HG03280 (cell line): Measurements from ENCODE around the gene PXDC1.

Experiments
- ATAC-seq: cut with Tn5 transposase; IDR thresholded peaks from one replicate; pipeline ENCODE4 v1.9.1; 2021; ENCODE audit warnings: mild to moderate bottlenecking, moderate library complexity; ENCODE audit not compliant: unreplicated experiment

Gene PXDC1

DNA sequence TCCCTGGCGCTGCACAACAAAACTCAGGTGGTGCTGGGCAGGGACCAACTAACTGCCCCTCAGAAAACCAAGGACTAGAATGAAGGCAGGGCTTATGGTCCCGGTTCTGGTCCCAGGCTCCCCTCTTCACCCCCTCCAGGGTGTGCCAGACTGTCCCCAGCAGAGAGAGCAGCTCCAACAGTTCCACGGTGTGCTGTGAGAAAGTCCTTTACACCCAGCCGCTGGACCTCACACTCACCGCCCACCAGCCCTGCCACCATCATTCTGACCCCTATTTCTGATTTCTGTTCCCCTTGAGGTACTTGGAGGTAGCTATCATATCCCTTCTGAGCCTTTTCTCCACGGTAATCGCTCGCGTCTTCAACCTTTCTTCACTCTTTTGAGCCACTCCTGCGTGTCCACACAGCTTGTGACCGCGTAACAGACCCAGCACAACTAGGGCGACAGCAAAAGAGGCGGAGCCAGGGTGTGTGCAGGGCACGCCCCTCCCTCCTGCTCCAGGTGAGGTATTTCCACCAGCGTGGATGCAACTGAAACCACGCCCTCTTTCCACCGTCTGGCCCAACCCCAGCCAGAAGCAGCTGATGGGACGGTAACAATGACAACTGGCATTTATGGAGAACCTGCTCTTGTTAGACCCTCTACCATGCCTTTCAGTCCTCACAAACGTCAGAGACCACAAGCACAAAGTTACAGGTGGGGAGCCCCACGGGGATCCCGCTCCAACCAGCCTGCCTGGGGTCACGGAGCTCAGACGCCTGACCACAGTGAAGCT, 2.3 kb downstream of the PXDC1 start:
- ATAC-seq = no peak

DNA sequence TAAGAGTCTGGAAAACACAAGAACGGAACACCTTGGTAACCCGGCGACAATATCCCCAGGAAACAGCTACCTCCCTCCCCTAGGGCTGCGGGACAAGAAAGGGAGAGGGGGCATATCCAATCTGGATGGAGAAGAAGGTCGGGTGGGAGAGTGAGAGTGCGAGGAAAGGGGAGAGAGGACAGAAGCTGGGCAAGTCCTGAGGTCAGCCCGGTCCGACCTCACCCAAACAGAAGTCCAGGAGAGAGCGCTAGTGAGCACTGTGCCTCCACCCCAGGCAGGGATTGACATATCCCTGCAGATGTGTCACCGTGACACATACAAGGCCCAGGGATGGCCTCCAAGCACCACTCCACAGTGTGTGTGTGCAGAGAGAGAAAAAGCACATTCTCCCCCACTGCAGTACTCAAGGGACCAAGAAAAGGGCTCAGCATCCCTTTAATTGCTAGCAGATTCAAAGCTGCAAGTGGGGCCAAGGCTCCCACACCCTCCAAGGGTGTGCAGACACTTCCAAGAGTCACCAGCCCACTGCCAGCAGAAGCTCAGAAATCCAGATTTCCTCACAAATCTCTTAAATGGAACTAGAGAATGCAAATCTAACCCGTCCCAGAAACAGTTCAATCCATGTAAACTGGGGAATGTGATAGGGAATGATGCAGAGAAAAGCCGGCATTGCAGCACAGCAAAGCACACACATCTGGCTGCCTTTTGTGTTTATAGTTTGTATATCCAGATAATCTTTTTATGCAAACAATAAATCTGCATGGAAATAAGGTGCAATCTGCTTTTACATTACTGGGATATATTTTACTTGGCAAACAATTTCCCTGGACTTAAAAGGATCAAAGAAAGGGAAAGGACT, 3.1 kb downstream of the PXDC1 start:
- no peak for ATAC-seq

DNA sequence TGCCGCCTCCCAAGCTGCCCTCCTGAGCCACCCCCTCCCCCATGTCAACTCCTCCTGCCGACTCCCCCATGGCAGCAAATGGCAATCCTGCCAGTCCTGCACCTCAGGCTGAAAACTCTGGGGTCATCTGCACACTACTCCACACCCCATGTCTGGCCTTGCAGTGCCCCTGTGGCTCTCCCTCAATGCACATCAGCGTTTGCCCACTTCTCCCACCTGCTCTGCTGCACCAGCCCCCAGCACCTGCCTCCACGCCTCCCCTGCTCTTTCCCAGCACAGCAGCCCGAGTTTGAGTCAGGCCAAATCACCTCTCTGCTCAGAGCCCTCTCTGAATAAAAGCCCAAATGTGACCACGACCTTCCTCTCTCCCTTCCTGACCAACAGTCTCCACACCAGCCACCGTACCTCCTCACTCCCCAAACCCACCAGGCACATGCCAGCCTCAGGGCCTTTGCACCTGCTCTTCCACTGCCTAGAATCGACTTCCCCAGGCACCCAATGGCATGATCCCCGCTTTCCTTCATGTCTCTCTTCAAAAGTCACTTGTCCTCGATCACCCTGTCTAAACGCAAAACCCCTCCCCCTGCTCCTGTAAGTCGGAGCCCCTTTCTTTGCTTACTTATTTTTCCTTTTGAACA, 4.3 kb downstream of the PXDC1 start:
- ATAC-seq = no peak

DNA sequence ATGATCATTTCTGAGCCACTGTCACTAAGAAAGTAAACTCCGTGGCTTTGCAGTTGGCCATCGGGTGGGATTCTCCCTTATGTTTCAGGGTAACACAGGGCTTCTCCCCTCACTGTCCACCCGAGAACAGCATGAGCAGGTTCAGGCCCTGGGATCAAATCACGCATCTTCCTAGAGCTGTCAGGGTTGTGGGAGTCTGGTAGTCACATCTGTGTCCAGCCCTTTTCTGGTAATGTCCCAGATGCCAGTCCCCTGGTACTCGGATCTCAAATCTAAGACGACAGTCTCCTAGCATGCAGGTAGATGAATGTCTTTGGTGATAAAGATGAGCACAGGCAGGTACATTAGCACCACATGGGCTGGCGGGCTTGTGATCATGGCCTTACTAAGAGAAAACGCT, 4.8 kb downstream of the PXDC1 start:
- ATAC-seq = no peak

DNA sequence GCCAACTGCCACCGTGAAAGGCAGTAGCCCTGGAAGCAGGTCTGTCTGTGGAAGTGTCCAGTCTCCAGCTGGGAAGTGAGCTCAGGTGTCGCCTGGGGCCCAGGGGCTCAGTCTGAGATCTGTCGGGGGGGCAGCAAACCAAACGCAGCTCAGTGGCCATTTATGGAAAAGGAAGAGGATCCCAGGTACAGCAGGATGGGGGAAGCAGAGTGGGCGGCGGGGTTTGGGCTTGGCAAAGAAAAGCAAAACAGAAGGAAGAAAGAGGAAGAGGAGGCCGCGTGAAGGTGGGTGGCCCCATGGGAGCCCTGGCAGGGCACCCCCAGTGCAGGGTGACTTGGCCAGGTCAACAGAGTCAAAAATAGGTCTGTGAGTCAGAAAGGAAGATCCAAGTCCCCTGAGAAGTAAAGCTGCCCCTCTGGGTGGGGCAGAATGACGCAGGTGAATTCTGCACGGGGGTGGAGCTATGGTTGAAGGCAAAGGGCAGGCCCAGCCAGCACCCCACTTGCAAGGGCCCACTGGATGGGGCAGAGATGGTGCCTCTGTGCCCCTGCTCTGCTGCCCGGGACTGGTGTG, 5.3 kb downstream of the PXDC1 start:
- ATAC-seq = no peak

DNA sequence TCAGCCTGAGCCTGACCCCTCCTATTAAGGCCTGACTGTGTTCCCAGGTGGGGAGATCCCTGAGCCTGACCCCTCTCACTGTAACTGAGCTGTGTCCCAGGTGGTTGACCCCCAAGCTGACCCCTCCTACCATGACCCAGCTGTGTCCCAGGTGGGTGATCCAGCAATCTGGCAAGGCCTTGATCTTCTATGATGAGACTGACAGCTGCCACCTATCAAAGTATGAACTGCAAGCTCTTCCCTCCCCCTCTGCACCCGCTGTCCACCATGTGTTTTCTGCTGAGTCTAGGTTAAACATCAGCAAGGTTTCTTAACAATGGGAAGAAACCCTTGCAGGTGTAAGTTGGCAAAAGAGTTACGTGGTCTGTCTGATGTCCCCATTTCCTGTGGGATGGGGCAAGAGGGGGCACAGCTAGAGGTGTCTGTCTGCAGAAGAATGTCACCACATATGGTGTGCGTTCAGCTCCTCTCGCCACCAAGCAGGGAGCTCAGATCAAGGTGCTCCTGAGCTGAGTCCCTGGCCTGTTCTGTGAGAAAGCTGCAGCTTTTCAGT, 5.9 kb downstream of the PXDC1 start:
- ATAC-seq = no peak

DNA sequence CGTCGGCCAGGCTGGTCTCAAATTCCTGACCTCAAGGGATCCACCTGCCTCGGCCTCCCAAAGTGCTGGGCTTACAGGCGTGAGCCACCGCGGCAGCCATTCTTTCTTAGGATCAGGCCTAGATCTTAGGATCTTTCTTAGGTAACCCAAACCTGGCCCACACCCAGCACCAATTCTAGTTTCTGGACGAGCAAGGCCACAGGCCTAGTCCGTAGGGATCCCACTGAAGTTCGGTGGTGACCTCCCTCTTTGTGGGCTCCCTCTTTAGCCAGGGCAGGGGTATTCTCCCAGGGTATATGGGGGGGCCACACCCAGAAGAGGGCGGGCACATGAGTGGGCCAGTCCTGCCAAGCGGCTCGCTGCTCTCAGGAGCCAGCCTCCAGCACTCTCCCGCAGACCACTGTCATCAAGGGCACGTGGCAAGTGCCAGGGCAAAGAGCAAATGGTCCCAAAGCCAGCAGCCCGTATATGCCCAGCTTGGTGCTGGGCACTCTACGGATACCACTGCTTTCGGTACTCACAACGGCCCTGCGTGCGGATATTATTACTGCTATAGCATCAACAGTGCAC, 6.5 kb downstream of the PXDC1 start:
- no peak for ATAC-seq

DNA sequence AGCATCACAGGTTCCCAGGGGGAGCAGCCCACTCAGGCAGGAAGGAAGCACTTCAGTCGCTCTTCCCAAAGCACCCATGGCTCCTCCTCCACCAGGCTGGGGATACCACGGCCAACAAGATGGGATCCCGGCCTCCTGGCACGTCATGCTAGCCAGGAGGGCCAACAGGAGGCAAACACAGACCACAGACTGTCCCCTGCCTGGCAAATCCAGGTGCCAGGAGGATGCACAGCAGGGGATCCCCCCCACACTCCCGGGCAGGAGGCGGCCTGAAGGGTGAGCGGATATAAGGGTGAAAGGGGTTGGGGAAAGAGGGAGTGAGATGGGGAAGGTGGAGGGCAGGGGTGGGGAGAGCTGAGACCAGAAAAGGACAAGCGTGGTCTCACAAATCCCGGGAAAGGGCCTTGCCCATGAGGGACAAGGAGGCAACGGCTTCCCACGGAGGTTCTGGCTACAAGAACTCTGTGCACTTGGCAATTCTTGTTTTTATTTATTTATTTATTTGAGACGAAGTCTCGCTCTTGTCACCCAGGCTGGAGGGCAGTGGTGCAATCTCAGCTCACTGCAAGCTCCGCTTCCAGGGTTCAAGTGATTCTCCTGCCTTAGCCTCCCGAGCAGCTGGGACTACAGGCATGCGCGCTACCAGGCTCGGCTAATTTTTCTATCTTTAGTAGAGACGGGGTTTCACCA, 7.2 kb downstream of the PXDC1 start:
- ATAC-seq = no peak

DNA sequence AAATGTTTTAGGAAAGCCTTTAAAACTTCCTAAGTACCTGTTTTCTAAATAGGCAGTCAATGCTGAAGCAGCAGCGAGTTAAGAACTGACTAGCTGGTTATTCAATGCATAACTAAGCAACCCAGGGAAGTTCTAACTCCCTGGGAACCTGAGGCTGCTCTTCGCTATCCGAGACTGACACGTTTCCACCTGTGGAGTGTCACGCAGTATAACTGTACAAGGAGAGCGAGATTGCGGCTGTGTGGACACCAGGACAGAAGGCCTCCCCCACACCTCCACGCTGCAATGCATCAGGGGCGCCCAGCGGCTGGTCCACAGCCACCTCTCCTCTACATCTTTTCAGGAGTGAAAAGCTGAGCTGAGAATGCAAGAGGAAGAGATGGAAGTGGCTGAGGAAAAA, 8.0 kb downstream of the PXDC1 start:
- ATAC-seq = no peak

DNA sequence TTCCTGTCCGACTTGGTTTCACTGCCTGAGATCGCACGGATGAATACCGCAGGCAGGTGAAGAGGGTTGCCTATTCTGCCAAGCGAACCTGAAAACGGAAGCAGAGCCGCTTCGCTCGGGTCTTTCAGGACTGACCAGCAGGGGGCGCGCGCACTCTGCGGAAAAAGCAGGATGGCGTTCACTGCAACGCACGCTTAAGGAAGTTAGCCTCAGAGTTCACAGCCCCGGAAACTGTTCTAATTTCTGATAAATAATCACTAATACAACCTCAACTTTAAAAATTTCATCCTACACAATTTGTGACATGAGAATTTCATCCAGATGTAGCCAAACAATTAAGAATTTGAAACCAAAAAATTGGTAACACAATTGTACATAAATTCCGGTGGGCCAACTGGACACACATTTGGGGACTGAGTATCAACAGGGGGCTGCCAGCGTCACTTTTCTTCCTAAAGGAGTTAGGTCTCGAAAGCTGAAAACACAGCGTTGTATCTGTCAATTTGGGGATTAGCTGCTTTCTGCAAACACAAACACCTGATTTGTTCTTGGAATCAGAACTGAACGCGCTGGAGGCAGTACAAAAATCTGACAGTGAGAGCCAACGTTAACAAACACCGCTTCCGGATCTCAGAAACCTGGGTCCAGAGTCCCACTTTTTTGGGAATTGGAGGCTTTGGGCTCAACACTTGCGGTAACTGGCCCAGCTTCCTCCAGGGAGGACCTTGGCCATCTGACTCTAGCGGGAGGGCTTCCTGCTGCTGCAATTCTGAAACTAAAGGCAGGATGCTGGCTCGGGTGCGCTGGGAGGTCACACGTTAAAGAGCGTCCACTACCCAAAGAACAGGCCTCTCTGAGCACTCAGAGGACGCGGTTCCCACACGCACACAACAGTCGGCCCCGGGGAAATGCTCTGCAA, 8.8 kb downstream of the PXDC1 start:
- ATAC-seq = peak; percentile 69

DNA sequence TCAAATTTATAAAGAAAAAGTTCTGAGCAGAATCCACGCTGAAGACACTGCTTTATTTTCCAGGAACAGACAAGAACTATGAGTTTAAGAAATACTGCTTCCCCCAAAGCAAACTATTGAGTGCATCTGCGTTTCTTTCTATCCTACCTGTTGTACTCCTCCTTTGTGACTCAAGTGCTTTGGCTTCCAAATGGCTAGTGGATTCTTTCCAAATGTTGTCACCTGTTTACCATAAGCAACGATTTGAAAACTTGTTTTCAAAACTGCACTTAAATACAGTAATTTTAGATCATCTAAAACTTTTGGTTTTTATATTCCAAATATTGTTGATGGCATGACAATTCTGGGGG, 9.5 kb downstream of the PXDC1 start:
- ATAC-seq = no peak

DNA sequence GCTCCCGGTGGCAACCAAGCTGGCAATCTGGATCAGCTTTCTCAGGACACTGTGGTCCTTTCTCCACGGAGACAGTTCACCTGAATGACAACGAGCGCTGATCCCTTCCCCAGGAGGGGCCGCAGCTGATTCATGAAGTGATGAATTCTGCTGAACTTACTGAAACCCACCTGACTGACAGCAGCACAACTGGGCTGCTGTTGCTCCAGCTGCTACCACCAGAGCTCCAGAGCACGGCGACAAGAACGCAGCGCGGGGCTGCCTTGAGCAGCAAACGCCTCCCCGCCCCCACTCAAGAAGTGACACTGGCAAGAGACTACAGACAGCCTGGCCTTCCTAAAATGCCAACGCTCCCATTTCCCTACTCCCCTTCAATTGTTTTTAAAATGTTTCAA, 10.0 kb downstream of the PXDC1 start:
- no peak for ATAC-seq

DNA sequence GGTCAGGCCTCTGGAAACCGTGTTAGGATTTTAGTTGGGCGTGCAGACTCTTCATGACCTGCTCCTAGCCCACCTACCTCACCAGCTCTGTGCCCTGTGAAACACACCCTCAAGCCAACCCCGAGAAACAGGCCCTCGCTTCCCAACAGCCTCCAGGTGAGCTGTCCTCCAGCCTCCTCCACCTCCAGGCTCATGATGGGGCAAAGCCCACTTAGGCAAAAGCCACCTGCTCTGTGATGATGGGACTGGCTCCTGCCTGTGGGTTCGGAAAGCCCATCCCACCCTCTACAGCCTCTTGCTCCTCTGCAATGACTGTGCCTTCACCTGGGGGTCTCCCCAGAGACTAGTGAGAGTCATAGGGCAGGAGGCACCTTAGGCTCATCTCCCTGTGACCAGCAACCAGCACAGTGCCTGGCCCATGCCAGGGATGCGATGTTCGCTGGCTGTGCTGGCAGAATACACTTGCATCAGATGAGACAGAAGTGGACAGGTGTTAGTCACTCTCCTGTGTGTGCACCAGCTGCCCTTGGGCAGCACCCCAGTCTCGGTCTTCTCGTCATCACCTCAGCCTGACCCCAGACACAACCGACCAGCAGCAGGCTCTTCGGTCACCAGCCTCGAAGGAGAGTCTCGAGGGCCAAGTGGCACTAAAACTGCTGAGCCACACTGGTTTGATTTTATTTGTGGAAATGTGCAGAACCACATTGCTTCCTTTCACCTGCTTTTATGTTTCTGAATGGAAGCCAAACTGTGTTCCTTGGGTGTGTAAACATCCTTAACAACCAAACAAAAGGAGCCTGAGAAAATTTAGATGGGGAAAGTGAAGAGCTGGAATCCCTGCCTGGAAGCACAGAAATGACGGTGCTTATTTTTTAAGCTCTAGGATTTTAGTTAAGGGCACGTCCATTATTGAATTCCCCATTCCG, 10.7 kb downstream of the PXDC1 start:
- no peak for ATAC-seq

DNA sequence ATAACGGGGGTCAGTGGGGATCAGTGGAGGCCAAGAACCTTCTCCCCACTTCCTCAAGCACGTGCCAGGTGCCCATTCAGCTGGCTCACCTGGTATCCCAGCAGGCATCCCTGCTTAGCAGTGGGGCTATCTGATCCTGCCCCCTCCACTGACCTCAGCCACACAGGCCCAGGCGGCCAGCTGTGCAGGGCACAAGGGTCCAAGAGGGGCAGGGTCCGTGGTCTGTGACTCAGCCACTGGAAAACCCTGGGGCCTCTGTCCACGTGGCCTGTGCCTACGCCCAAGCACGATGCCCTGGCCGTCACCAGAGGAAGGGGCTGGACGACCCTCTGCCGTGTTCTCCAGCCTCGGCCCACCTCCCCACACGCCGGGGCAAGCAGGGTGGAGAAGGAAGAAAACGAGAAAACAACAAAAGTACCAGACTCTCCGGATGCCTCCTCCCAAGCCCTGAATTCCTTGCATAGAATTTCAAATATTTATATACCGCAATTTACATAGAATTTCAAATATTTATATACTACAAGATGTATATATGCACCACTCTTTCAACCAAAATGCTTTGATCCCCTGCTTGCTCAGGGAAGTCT, 12.1 kb downstream of the PXDC1 start:
- ATAC-seq = no peak

DNA sequence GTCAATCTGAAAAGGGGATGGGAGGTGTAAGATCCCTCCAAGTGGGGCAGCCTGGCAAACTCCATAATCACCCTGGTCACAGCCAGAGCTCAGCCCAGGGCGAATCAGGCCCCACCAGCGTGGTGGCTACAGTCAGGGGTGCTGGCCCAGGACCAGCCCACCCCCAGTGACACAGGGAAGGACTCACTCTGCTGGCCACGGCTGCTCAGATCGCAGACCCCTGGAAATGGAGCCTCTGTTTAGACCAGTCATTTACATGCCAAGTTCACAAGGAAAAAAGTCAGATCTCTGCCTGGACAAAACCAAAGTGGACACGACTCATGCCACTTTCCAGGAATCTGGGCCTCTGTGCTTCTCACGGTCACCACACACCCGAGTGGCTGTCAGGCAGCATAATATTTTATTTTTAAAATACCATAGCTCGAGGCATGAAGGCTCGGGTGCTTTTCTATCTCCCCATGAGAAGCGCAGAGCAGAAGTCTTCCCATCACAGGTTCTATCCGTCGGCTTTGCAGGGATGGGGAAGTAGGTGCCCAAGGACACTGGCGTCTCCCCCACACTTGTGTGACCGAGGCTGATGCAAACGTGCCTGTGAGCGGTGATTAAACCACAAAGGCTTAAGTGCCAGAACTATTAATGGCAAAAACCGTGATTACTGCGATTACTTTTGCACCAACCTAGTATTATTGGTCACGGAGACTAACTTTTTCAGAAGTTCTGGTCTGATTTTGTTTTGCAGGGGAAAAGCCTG, 13.0 kb downstream of the PXDC1 start:
- no peak for ATAC-seq

DNA sequence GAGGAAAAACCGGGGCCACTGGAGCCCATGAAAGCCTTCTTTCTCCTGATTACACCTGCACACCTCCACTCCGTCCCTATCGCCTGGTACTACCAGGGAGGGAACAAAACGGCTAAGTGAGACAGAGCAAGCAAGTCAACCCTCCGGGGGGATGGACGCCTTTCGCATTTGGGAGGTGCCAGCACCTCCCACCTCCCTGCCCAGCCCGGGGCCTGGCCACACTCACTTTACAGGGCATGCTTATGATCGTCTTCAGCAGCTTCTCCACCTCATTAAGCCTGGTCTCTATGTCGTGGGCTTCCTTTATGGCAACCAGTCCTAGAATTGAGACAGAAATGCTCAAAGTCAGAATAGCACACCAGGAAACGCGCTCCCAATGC, 13.7 kb downstream of the PXDC1 start:
- no peak for ATAC-seq

DNA sequence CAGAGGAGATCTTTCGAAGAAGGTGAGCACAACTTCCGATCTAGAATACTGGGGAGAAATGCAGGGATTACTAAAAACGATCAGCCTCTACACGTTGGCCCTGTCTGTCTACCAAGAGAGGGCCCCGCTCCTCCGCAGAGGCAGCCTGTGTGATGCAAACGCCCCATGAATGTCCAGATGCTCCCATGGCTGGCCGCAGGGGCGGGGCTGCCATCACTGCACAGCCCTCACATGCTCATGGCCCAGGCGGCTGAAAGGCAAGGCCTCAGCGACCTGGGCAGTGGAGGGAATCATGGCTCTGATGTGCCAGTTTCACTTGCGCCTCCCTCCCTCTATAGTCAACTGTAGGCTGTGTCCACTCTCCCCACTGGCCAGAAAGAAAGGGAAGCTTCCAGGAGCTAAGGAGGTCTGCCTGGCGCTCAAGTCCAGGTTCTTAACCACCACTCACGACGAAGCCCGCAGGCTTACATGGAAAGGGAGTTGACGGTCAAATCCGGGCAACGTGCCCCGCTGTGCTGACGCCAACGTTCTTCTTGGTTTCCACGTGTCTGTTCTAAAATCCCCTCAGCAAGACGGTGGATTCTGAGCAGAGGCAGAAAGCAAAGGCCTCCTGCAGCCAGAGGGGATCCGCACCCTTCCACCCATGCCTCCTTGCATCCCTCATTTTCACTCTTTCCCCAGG, 14.2 kb downstream of the PXDC1 start:
- ATAC-seq = no peak
